Adrenal gland (tissue), 12 donors: ENCODE measurements around the gene NCAM2. TPM values are rescaled to one million over a fixed set of nuclear protein-coding genes. Genes with fewer than 3 reads are reported as not detected.
A peak's percentile ranks its signal among the peaks of the same experiment; 100 is the strongest.

Source experiments
- DNase-seq, 7 donors: peaks; one replicate each; pipeline ENCODE4 v3.0.0-alpha.2; 2019 to 2020
- H3K27ac ChIP-seq, 5 donors: fragments of 200-600 bp; sonication (generic) in 4 of 5; 1 replicate in 3 of 5; 2 replicates in 2 of 5; pipeline versions ENCODE4 v1.5.1 to v1.8.0; 2016 to 2020; ENCODE audit warnings: mild to moderate bottlenecking in 1 of 5
- H3K27me3 ChIP-seq: fragments of 200-600 bp; 2 replicates; pipeline ENCODE4 v1.8.0; 2021
- H3K36me3 ChIP-seq, 2 donors: fragments of 200-600 bp; replicated peaks in 1 of 2; 1 replicate in 1 of 2; 2 replicates in 1 of 2; pipeline versions ENCODE4 v1.5.1 to v1.8.0; 2018 to 2022
- H3K4me1 ChIP-seq, 2 donors: fragments of 200-600 bp; replicated peaks in 1 of 2; 1 replicate in 1 of 2; 2 replicates in 1 of 2; pipeline versions ENCODE4 v1.5.1 to v1.8.0; 2018 to 2021
- H3K4me3 ChIP-seq, 4 donors: fragments of 200-600 bp; sonication (generic) in 3 of 4; one replicate each; pipeline ENCODE4 v1.5.1; 2016 to 2018
- H3K9me3 ChIP-seq, 3 donors: fragments of 200-600 bp; sonication (generic) in 1 of 3; replicated peaks in 1 of 3; 1 replicate in 2 of 3; 2 replicates in 1 of 3; pipeline versions ENCODE4 v1.5.1 to v1.8.0; 2016 to 2021
- CTCF ChIP-seq, 6 experiments: fragments of 450-650 bp in 4 of 6; fragments of 200-600 bp in 2 of 6; sonication (generic) in 1 of 6; IDR thresholded peaks; 1 replicate in 5 of 6; 2 replicates in 1 of 6; pipeline versions ENCODE4 v1.5.1 to v1.8.0; 2016 to 2021; ENCODE audit warnings: antibody characterized with exemption in 6 of 6, mild to moderate bottlenecking in 2 of 6, moderate library complexity in 1 of 6
- POLR2A ChIP-seq, 2 donors: fragments of 450-650 bp; IDR thresholded peaks; one replicate each; pipeline ENCODE4 v1.6.1; 2017; ENCODE audit warnings: antibody characterized with exemption in 2 of 2, mild to moderate bottlenecking in 2 of 2, moderate library complexity in 1 of 2
- WGBS, 4 donors: extraction: QIAGEN DNeasy Blood & Tissue Kit in 2 of 4; methylation state at CpG; one replicate each; pipeline versions ENCODE4 v1.1.5 to v1.1.7; 2013 to 2017; 5-methylcytosine and 5-hydroxymethylcytosine counted together
- intact Hi-C, 2 donors: fragments of 100-400 bp; cut with DNase I; formaldehyde crosslinking; loops; one replicate each; pipeline versions ENCODE4 v1.14.1 to v1.15.0; 2022 to 2023
- polyA plus RNA-seq, 3 donors: library from polyadenylated mRNA; stranded (reverse); fragments of 200-250 nt in 2 of 3; fragments of 350-450 nt in 1 of 3; fragmentation: Illumina TruSeq in 1 of 3; extraction: RNeasy Lipid Tissue Mini Kit (QIAGEN cat#74804) in 1 of 3; gene quantifications; one replicate each; pipeline ENCODE4 v1.2.3, GENCODE V29; 2013 to 2014
- total RNA-seq, 9 donors: library from RNA; depleted of rRNA in 4 of 9; stranded (reverse); fragments of >200 nt in 4 of 9; fragments of 120-200 nt in 1 of 9; fragmentation: NEBNext Ultra II Directional in 1 of 9; extraction: Animal tissue kit (Norgen Biotek cat#: 25700) in 1 of 9; gene quantifications; one replicate each; pipeline versions ENCODE4 v1.1.0 to v1.2.4, GENCODE V29; 2013 to 2023
- donor health status: healthy with polysubstance abuse.
- donor health status: Bipolar disorder and iron deficiency.
- donor health status: DM: yes; HTN: yes; CAD: no.
- donor health status: DM: no; HTN: no; CAD: no.
- donor health status: DM: no; HTN: no; CAD: no.
- donor health status: DM: yes; HTN: yes; CAD: no.

NCAM2 gene
- total and polyA plus RNA-seq, 12 donors = 2.2 to 59.4 (median 18.9) TPM

- peak; percentile 59 to 87 (median 71) for DNase-seq
- Histone ChIP-seq H3K9me3 (peaks cover 0 to 5% (median 0%) of the 10 kb centered on the region in 3 donors), H3K36me3 (no peaks in the 10 kb centered on the region), H3K27ac (no peak overlapping the region), H3K27me3 (no peaks in the 10 kb centered on the region), H3K4me3 (no peak overlapping the region), H3K4me1 (peaks cover 0 to 13% of the 10 kb centered on the region in 2 donors)
- TF ChIP-seq CTCF (IDR thresholded peaks at IDR 0.05) = peak; percentile 60 to 76 (median 66)
- no peak for TF ChIP-seq POLR2A (IDR thresholded peaks at IDR 0.05)
- intact Hi-C loops = no loop called here
- WGBS, 4 donors = 6 to 19% (median 12%) methylated on average over 1 of the region's 1 CpG
Observed at GRCh38 chr21:21163904-21164303, 165.7 kb downstream of the NCAM2 start.

- Histone ChIP-seq H3K27ac (no peak overlapping the region), H3K27me3 (no peaks in the 10 kb centered on the region), H3K36me3 (no peaks in the 10 kb centered on the region), H3K4me1 (peaks cover 0 to 13% of the 10 kb centered on the region in 2 donors), H3K9me3 (peaks cover 0 to 5% (median 0%) of the 10 kb centered on the region in 3 donors), H3K4me3 (no peak overlapping the region)
- intact Hi-C loops = no loop called here
- TF ChIP-seq CTCF (IDR thresholded peaks at IDR 0.05) (no peak), POLR2A (IDR thresholded peaks at IDR 0.05) (no peak)
- WGBS, 4 donors = 76 to 93% (median 83%) methylated on average over 2 of the region's 2 CpGs
- DNase-seq = no peak
Observed at GRCh38 chr21:21165063-21165645, 166.9 kb downstream of the NCAM2 start.

DNA sequence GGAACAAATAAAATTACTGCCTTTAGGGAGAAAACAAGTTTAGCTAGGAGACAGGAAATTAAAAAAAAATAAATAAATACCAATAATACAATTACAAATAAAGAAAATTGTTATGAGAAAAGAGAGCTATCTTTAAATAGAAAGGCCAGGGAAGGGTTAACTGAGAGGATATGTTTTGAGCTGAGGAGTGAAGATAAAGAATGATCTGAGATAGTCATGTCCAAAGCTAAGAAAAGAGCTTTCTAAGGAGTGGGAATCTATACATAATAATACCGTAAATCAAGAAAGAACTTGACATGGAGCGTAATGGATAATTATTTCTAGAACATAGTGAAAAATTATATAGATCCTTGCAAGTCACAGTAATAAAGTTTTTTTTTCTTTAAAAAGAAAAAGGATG, 176.5 kb downstream of the NCAM2 start:
- no peaks in the 10 kb centered on the region for H3K36me3 ChIP-seq
- 80 to 92% (median 85%) methylated on average over 2 of the region's 2 CpGs for WGBS, 4 donors

DNA sequence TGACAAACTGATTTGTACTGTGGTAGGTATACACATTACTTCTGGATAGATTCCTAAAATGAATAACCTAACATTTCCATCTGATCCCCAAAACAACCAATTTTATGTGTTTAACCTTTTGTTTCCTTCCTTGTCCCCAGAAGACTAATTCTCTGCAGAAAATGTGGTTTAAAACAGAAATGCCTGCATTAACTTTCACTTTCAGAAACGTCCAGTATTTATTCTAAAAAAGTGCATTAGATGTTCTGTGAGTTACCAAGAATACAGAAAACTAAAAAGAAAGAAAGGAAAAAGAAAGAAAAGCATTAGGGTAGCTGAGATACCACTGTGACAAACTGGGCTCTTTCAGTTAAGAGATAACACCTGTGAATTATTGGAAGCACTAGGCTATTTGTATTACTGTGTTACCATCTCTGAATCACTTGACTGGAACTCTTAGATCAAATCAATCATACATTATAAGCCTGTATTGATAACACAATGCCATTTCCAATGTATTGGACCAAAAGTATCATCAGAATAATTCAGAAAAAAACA, 177.7 kb downstream of the NCAM2 start:
- DNase-seq = no peak
- peak overlapping the region in 2 of 4 donors; percentile 4 to 39 for H3K4me3 ChIP-seq
- no peaks in the 10 kb centered on the region for H3K9me3 ChIP-seq
- no peaks in the 10 kb centered on the region for H3K36me3 ChIP-seq
- 0 to 2% (median 0%) methylated on average over 1 of the region's 1 CpG for WGBS, 4 donors
- H3K27me3 ChIP-seq = no peaks in the 10 kb centered on the region
- intact Hi-C loops = no loop called here
- TF ChIP-seq CTCF (IDR thresholded peaks at IDR 0.05) (no peak), POLR2A (IDR thresholded peaks at IDR 0.05) (no peak)
- H3K27ac ChIP-seq = peak overlapping the region in 3 of 5 donors; percentile 6 to 43 (median 17)
- peaks cover 0 to 9% of the 10 kb centered on the region in 2 donors for H3K4me1 ChIP-seq

More for the DNA sequence above, 176.5 kb downstream of the NCAM2 start:
- Histone ChIP-seq H3K4me3 (no peak overlapping the region), H3K27me3 (no peaks in the 10 kb centered on the region), H3K27ac (no peak overlapping the region), H3K9me3 (no peaks in the 10 kb centered on the region), H3K4me1 (peaks cover 0 to 9% of the 10 kb centered on the region in 2 donors)
- TF ChIP-seq POLR2A (IDR thresholded peaks at IDR 0.05) = no peak
- no peak for TF ChIP-seq CTCF (IDR thresholded peaks at IDR 0.05)
- DNase-seq = no peak
- intact Hi-C loops = no loop called here
